Skeletal muscle tissue (tissue), 4 donors: Measurements from ENCODE around the gene PGAP2. TPM values are rescaled to one million over a fixed set of nuclear protein-coding genes. Genes with fewer than 3 reads are reported as not detected.

Experiments
- H3K27ac ChIP-seq: one replicate; pipeline ENCODE4 v1.7.0; 2013; ENCODE audit warnings: mild to moderate bottlenecking, low read depth, low read length, inconsistent platforms
- H3K27me3 ChIP-seq, 3 donors: one replicate each; pipeline ENCODE4 v1.7.0; 2013; ENCODE audit warnings: low read length in 3 of 3; ENCODE audit not compliant: control insufficient read depth in 3 of 3, insufficient read depth in 3 of 3
- H3K36me3 ChIP-seq, 3 donors: one replicate each; pipeline ENCODE4 v1.7.0; 2013; ENCODE audit warnings: low read length in 3 of 3; ENCODE audit not compliant: control insufficient read depth in 3 of 3, insufficient read depth in 3 of 3
- H3K4me1 ChIP-seq, 3 donors: one replicate each; pipeline ENCODE4 v1.7.0; 2013; ENCODE audit warnings: low read length in 3 of 3, mild to moderate bottlenecking in 3 of 3; ENCODE audit not compliant: control insufficient read depth in 3 of 3, insufficient read depth in 3 of 3
- H3K4me3 ChIP-seq, 3 donors: one replicate each; pipeline ENCODE4 v1.7.0; 2013; ENCODE audit warnings: low read length in 3 of 3
- H3K9ac ChIP-seq, 3 donors: one replicate each; pipeline ENCODE4 v1.7.0; 2013; ENCODE audit warnings: low read length in 3 of 3, mild to moderate bottlenecking in 3 of 3, moderate library complexity in 2 of 3, low read depth in 1 of 3
- H3K9me3 ChIP-seq, 3 donors: one replicate each; pipeline ENCODE4 v1.7.0; 2013; ENCODE audit warnings: low read length in 3 of 3; ENCODE audit not compliant: control insufficient read depth in 3 of 3
- total RNA-seq: library from RNA; depleted of rRNA; stranded (reverse); fragments of >200 nt; gene quantifications from one replicate; pipeline ENCODE4 v1.2.3, GENCODE V29; 2014
- donor health status: Osteomylitis.

Gene PGAP2
- total RNA-seq, 1 donor from 2014 or later = 8.9 TPM

DNA sequence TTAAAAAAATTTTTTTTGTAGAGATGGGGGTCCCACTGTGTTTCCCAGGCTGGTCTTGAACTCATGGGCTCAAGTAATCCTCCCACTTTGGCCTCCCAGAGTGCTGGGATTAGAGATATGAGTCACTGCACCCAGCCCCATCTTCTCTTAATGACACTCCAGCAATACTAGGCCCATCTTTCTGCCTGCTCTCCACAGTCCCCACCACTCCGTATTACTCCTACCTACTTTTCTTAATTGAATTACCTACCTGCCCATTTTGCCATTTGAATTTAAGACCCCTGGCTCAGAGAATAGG lies 45.1 kb downstream of the PGAP2 start:
- peak overlapping the region; percentile 93 for H3K27ac ChIP-seq
- H3K9me3 ChIP-seq = no peaks in the 10 kb centered on the region
- H3K4me1 ChIP-seq = peaks cover 29 to 47% (median 32%) of the 10 kb centered on the region in 3 donors
- peak overlapping the region in 1 of 3 donors; percentile 96 for H3K9ac ChIP-seq
- H3K36me3 ChIP-seq = no peaks in the 10 kb centered on the region
- no peak overlapping the region for H3K4me3 ChIP-seq
- no peaks in the 10 kb centered on the region for H3K27me3 ChIP-seq

DNA sequence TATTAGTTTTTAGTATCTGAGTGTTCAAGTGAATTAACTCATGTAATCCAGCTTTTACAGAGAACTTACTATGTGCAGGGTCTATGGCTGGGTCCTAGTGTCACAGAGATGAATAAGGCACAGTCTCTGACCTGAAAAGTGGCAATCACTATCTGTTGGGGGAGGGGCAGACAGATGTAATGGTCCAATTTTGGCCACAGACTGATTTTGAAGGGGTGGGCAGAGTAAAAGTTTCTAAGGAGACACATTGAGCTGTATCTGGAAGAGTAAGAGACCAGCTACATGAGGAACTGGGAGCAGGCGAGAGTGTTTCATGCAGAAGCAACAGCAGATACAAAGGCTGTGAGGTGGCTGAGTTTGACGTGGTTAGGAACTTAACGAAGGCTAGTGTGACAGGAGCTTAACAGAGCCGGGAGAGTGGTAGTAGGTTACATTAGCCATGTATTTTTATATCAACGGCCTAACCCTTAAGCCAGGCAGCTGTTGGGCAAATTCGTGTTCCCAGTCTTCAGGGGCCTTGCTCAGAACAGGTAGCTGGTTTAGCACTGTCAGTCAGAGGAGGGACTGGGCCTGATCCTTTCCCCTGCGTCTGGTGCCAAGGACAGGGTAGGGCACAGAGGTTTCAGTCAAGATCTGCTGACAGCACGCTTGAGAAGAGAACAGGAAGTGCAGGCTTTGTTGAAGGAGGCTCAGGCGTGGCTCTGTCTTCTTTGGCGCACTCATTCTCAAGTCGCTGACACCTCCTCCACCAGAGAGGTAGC lies 45.7 kb downstream of the PGAP2 start:
- peak overlapping the region; percentile 49 to 89 (median 55) for H3K4me3 ChIP-seq
- H3K36me3 ChIP-seq = no peaks in the 10 kb centered on the region
- H3K27ac ChIP-seq = peak overlapping the region; percentile 93
- peak overlapping the region; percentile 80 to 98 (median 96) for H3K9ac ChIP-seq
- H3K4me1 ChIP-seq = peaks cover 35 to 50% (median 38%) of the 10 kb centered on the region in 3 donors
- H3K9me3 ChIP-seq = no peaks in the 10 kb centered on the region
- no peaks in the 10 kb centered on the region for H3K27me3 ChIP-seq

DNA sequence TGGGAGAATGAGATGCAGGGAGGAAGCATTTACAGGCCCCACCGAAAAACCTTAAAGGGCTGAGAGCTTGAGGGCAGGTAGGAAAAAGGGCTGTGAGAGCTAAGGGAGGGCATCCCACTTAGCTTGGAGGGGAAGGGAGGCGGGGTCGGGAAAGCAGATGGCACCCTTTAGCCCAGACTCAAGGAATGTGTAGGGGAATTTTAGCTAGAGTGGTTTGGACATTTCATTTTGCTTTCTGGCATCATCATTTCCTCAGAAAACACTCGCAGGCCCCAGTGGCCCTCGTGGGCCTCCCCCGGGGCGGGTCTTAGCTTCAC lies 46.3 kb downstream of the PGAP2 start:
- Histone ChIP-seq H3K4me3 (peak overlapping the region; percentile 49 to 89 (median 55)), H3K36me3 (no peaks in the 10 kb centered on the region), H3K9ac (peak overlapping the region; percentile 80 to 98 (median 96)), H3K4me1 (peaks cover 41 to 53% (median 43%) of the 10 kb centered on the region in 3 donors), H3K9me3 (no peaks in the 10 kb centered on the region), H3K27ac (peak overlapping the region; percentile 93), H3K27me3 (no peaks in the 10 kb centered on the region)

DNA sequence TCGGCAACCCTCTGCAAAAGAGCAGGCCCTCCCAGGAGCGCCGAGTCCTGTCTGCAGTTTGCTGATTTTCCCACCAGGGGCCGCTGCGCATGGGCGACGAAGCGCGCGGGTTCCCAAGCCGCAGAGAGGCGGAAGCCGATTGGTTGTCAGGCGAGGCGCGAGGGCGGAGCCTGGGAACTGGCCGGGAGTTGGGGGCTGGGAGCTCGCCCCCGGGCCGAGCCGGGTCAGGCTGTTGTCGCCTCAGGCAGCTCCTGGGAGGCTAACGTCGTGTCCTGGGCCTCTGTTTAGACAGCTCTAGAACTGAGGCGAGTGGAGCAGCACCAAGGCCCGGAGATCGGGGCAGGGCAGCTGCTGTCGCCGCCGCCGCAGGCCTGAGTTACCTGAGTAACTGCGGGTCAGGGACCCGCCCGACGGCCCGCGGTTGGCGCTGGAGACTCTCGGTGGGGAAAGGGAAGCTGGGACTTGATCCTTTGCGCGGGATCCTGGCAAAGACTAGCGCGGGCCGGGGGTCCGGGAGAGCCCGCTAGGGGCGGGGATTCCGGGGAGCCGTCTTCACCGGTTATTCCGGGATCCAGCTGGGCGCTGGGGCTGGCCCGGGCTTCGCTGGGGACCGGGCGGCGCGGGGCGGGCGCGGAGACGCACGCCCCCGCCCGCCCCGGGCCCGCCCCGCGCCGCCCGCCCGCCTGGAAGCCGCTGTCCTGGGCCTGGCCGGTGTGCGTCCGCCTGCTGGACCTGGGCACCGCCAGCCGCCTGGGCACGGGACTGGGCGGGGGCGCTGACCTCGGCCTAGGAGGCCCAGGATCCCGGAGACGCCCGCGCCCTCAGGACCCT lies 46.8 kb downstream of the PGAP2 start, which contains the start of gene STIM1:
Gene STIM1, plus strand, starts transcription at position 688 of the 831 bp plus-strand sequence. CDS start 607 bp downstream, outside the sequence.
- H3K27me3 ChIP-seq = no peaks in the 10 kb centered on the region
- H3K9ac ChIP-seq = peak within 1 kb of the TSS; percentile 96 to 98 (median 97)
- no peaks in the 10 kb centered on the region for H3K9me3 ChIP-seq
- peak within 1 kb of the TSS; percentile 93 for H3K27ac ChIP-seq
- H3K4me3 ChIP-seq = peak within 1 kb of the TSS; percentile 87 to 93 (median 90)
- peaks cover 45 to 56% (median 49%) of the 10 kb centered on the region in 3 donors for H3K4me1 ChIP-seq
- H3K36me3 ChIP-seq = no peaks in the 10 kb centered on the region

DNA sequence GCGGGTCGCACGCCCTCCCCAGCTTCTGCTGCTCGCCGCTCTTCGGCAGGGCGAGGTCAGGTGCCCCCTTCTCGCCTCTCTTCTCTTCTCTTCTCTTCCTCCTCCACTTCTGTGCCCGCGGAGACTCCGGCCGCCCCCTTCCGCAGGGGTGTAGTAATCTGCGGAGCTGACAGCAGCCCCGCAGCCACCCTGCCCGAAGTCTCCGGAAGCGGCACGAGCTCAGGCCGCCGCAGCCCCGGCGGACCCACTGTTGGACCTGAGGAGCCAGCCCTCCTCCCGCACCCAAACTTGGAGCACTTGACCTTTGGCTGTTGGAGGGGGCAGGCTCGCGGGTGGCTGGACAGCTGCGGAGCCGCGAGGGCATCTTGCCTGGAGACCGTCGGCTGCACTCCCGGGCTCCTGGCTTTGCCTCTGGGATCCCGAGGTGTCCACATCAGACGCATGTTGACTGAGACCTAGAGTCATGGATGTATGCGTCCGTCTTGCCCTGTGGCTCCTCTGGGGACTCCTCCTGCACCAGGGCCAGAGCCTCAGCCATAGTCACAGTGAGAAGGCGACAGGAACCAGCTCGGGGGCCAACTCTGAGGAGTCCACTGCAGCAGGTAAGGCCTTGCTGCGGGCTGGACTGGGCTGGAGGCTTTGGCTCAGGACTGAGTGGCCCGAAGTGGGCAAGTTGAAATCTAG lies 47.6 kb downstream of the PGAP2 start:
- Histone ChIP-seq H3K36me3 (no peaks in the 10 kb centered on the region), H3K27me3 (no peaks in the 10 kb centered on the region), H3K9ac (peak overlapping the region; percentile 94 to 97 (median 96)), H3K27ac (peak overlapping the region; percentile 93), H3K9me3 (no peaks in the 10 kb centered on the region), H3K4me3 (peak overlapping the region; percentile 87 to 93 (median 90)), H3K4me1 (peaks cover 52 to 63% (median 56%) of the 10 kb centered on the region in 3 donors)

DNA sequence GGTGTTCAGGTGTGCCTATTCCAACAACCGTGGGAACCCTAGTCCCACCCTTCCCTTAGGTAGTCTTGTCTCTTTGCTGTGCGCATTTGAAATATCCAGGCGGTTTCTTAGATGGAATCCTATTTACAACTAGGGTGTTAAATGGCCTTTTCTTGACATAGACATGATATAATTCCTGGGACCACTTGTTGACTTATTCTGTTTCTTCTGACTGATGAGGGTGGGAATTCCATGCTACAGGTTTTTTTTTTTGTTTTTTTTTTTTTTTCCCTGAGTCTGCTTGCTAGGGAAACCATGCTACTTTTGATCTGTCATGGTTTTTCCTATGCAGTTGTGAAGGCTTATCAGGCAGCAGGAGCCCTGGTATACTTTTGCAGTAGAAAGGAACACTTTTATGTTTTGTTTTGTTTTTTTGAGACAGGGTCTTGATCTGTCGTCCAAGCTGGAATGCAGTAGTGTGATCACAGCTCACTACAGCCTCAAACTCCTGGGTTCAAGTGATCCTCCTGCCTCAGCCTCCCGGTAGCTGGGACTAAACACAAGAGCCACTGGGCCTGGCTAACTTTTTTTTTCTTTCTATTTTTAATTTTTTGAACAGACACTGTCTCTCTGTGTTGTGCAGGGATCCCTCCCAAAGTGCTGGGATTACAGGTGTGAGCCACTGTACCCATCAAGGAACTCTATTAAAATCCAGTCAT lies 48.6 kb downstream of the PGAP2 start:
- peak overlapping the region; percentile 87 to 93 (median 90) for H3K4me3 ChIP-seq
- H3K9ac ChIP-seq = peak overlapping the region; percentile 94 to 97 (median 96)
- no peaks in the 10 kb centered on the region for H3K27me3 ChIP-seq
- H3K27ac ChIP-seq = peak overlapping the region; percentile 93
- H3K4me1 ChIP-seq = peaks cover 60 to 72% (median 63%) of the 10 kb centered on the region in 3 donors
- H3K36me3 ChIP-seq = no peaks in the 10 kb centered on the region
- no peaks in the 10 kb centered on the region for H3K9me3 ChIP-seq

DNA sequence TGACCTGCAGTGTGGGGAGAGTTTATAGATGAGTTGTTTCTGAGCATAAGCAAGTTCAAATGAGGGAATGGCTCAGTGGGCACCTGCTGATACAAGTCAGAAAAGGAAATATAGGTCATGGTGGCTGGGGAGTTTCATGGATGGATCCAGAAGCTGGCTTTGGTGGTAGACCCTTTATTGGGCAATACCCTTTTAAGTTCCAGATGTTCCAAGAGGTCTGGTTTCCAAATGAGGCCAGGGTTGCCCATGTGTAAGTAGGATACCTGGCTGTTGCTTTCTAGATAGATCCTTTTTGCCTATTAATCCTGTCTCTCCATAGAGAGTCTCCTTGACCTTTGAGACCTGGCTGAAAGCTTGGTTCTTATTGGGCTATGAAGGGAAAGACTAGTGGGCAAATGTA lies 49.3 kb downstream of the PGAP2 start:
- H3K9me3 ChIP-seq = no peaks in the 10 kb centered on the region
- peak overlapping the region; percentile 66 to 96 (median 94) for H3K9ac ChIP-seq
- H3K27ac ChIP-seq = peak overlapping the region; percentile 93
- peak overlapping the region; percentile 87 to 93 (median 90) for H3K4me3 ChIP-seq
- H3K36me3 ChIP-seq = no peaks in the 10 kb centered on the region
- peaks cover 65 to 71% (median 66%) of the 10 kb centered on the region in 3 donors for H3K4me1 ChIP-seq
- H3K27me3 ChIP-seq = no peaks in the 10 kb centered on the region

DNA sequence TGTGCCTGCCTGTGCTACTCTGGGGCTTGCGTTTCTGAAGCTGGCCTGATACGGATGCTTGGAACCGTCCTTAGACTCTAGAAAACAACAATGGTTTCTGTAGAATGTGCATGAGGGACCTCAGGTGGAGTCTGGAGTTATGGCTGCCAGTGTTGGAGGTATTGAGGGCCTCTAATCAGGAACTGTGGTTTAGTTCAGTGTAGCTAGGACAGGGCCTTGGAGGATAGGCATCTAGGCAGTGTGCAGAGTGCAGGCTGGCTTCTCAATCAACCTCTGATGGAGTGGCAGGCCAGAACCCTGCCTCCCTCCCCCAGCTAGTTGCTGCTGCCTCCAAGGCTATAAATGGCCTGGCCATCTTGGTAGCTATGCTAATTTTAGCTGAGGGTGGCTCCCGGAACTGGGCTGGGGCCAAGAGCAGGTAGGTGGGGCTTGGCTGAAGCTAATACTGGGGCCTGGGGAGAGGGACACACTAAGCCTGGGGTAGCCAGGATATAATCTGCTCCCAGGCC lies 51.1 kb downstream of the PGAP2 start:
- Histone ChIP-seq H3K36me3 (no peaks in the 10 kb centered on the region), H3K4me3 (peak overlapping the region; percentile 56 to 93 (median 90)), H3K9me3 (no peaks in the 10 kb centered on the region), H3K4me1 (peaks cover 61 to 70% (median 61%) of the 10 kb centered on the region in 3 donors), H3K27ac (peak overlapping the region; percentile 93), H3K9ac (peak overlapping the region; percentile 59 to 74 (median 65)), H3K27me3 (no peaks in the 10 kb centered on the region)

DNA sequence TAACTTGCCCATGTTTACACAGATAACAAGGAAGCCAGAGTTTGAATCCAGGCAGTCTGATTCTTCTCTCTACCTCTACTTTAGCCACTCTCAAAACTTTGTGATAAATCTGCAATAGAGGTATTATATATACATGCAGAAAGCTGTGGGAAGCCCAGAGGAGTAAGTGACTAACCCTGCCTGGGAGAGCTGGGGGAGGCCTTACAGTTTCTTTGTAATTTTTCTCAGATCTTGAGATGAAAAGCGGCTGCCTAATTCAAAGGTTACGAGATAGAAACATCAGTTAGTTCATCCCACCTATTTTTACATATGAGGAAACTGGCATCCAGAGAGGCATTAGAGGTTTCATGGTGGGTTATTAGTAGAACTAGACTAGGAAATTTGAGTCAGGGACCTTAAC lies 52.0 kb downstream of the PGAP2 start:
- no peaks in the 10 kb centered on the region for H3K36me3 ChIP-seq
- no peaks in the 10 kb centered on the region for H3K27me3 ChIP-seq
- peak overlapping the region in 1 of 3 donors; percentile 26 for H3K4me3 ChIP-seq
- peak overlapping the region; percentile 93 for H3K27ac ChIP-seq
- no peaks in the 10 kb centered on the region for H3K9me3 ChIP-seq
- peak overlapping the region; percentile 10 to 51 (median 26) for H3K9ac ChIP-seq
- H3K4me1 ChIP-seq = peaks cover 65 to 75% (median 66%) of the 10 kb centered on the region in 3 donors
